Ramos (cell line): ENCODE data around the gene COA5.

Experiments
- in situ Hi-C: fragments of 300-500 bp; cut with MboI; formaldehyde crosslinking; loops from one replicate; pipeline ENCODE4 v1.14.3; 2022; ENCODE audit warnings: low sequenced_read_pairs; ENCODE audit not compliant: unreplicated experiment

Gene COA5

GRCh38 chr2:98576666-98577312 is 31.5 kb downstream of the COA5 start:
- in situ Hi-C loops = no loop called here

GRCh38 chr2:98573426-98573825 is 34.9 kb downstream of the COA5 start:
- in situ Hi-C loops = no loop called here

GRCh38 chr2:98572676-98573075 is 35.6 kb downstream of the COA5 start:
- in situ Hi-C loops = no loop called here

GRCh38 chr2:98572211-98572610 is 36.1 kb downstream of the COA5 start:
- in situ Hi-C loops = no loop called here

- in situ Hi-C loops = no loop called here
These were observed 36.5 kb downstream of the COA5 start for GRCh38 chr2:98571796-98572195.

- in situ Hi-C loops = no loop called here
These were observed 37.1 kb downstream of the COA5 start for GRCh38 chr2:98571121-98571701.

GRCh38 chr2:98570356-98570755 is 38.0 kb downstream of the COA5 start:
- in situ Hi-C loops = no loop called here

GRCh38 chr2:98569915-98570314 is 38.4 kb downstream of the COA5 start:
- in situ Hi-C loops = no loop called here

- in situ Hi-C loops = no loop called here
These were observed 39.0 kb downstream of the COA5 start for GRCh38 chr2:98569197-98569793.

GRCh38 chr2:98568161-98568956 is 40.0 kb downstream of the COA5 start:
- in situ Hi-C loops = no loop called here

- in situ Hi-C loops = no loop called here
These were observed 42.4 kb downstream of the COA5 start for GRCh38 chr2:98565941-98566340.

GRCh38 chr2:98565286-98565860 is 42.9 kb downstream of the COA5 start:
- in situ Hi-C loops = no loop called here

- in situ Hi-C loops = no loop called here
These were observed 43.7 kb downstream of the COA5 start for GRCh38 chr2:98564541-98565132.

- in situ Hi-C loops = no loop called here
These were observed 44.9 kb downstream of the COA5 start for GRCh38 chr2:98563394-98563793.

GRCh38 chr2:98561902-98562695 is 46.2 kb downstream of the COA5 start:
- in situ Hi-C loops = no loop called here

- in situ Hi-C loops = no loop called here
These were observed 47.3 kb downstream of the COA5 start for GRCh38 chr2:98561018-98561417.

GRCh38 chr2:98560256-98560771 is 48.0 kb downstream of the COA5 start:
- in situ Hi-C loops = no loop called here

- in situ Hi-C loops = no loop called here
These were observed 48.7 kb downstream of the COA5 start for GRCh38 chr2:98559581-98559980.

- in situ Hi-C loops = no loop called here
These were observed 49.3 kb downstream of the COA5 start for GRCh38 chr2:98558852-98559530.
